ENCODE measurements around the gene CARS1. TPM values are rescaled to one million over a fixed set of nuclear protein-coding genes. Genes with fewer than 3 reads are reported as not detected.

CARS1 gene
- total RNA-seq, 2 donors from 2014 or later, result 86.2 to 87.2 TPM

DNA sequence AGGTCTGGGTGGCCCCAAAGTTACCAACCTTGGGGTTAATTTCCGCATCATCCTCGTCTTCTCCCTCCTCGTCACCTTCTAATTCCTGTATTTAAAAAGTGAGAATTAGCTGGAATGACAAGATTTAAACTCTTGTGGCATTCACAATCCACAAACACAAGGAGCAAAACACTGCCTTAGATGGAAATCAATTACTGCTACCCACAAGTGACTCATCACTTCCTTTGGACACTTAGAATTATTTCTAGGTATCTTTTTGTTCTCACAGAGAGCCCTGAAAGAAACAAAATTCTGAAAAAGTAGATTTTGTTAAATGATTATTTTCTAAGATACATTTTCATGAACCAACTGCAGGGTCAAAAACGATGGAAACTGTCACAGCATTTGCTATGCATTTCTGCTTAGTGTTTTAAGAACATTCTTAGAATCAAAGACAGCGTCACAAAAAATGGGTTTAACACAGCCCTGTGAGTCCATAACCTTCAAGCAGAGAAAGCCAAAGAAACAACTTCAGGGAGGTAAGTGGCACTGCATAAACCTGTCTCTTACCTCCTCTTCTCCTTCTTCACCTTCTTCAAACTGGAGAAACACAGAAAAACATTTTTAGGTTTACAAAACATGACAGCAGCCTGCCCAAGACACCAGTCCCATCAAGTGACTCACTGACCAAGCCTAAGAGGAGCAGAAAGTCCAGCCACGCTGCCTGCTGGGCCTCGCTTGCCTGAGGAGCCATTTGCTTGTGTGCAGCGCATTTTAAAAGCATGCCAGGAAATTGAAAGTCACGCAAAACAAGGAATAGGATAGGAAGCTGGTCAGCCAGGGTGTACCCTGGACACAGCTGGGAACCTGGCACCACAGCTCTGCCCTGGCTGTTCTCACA, 105.8 kb downstream of the CARS1 start:
- H3K27ac Mint-ChIP-seq, result peak overlapping the region; percentile 54 to 76
- peaks cover 14 to 17% of the 10 kb centered on the region in 2 donors for H3K36me3 Mint-ChIP-seq
- no peaks in the 10 kb centered on the region for H3K9me3 Mint-ChIP-seq
- DNase-seq (ENCODE audit: low spot score in 2 of 2) (no peak), ATAC-seq (no peak)

Other genes starting within 250 kb of the CARS1 start
- gene CDKN1C, start 171.6 kb downstream of the CARS1 start, total RNA-seq, result 1 to 10 TPM; 1.5 to 1.8 TPM
- 1 to 10 TPM; 3.6 to 5.9 TPM for gene PHLDA2, start 128.0 kb downstream of the CARS1 start, total RNA-seq
- gene NAP1L4, start 65.1 kb downstream of the CARS1 start, total RNA-seq, result 100 to 1,000 TPM; 287 to 318 TPM
- gene OSBPL5, start 107.9 kb upstream of the CARS1 start, total RNA-seq, result 10 to 100 TPM in 1 of 2 donors, 1 to 10 TPM in 1; 1.2 to 20.0 TPM
- not detected for gene MRGPRG, start 161.4 kb upstream of the CARS1 start, total RNA-seq
- gene MRGPRE, start 175.0 kb upstream of the CARS1 start, total RNA-seq, result not detected

Measured in activated naive CD4-positive, alpha-beta T cell treated with anti-CD3 and anti-CD28 coated beads, Interleukin-2, amount 50 U/mL, for 72 hours (primary cell).